IMR-90 (cell line): ENCODE results near the gene GGA3. TPM values are rescaled to one million over a fixed set of nuclear protein-coding genes. Genes with fewer than 3 reads are reported as not detected.

Experiments
- ATAC-seq: fragments of 200-7000 bp; cut with Tn5 transposase; 2 replicates; pipeline ENCODE4 v1.9.1; 2020; ENCODE audit warnings: low read depth, mild to moderate bottlenecking, moderate library complexity
- BruUV-seq: library from RNA; stranded (reverse); fragments of 400-500 nt; replicated peaks from 2 replicates; lab custom pipeline; 2021; lab: Mats Ljungman, UMichigan
- CTCF ChIA-PET: fragments of 300-600 bp; formaldehyde crosslinking; extraction: SDS; loops from one replicate; lab custom pipeline; 2021; ENCODE audit warnings: antibody characterized with exemption; lab: Yijun Ruan, JAX
- POLR2A ChIA-PET: fragments of 300-600 bp; sonication (Branson Sonifier 250); formaldehyde crosslinking; loops from one replicate; lab custom pipeline; 2022; ENCODE audit warnings: antibody characterized with exemption; ENCODE audit not compliant: unreplicated experiment; lab: Charles Lee
- DNase-seq: peaks from one replicate; pipeline ENCODE4 v3.0.0; 2013
- H2AFZ ChIP-seq: replicated peaks from 2 replicates; pipeline ENCODE3; 2013; ENCODE audit warnings: low read length, mild to moderate bottlenecking; ENCODE audit not compliant: poor library complexity
- H2AK5ac ChIP-seq: 2 replicates; pipeline ENCODE4 v1.6.1; 2013; ENCODE audit warnings: low read depth, low read length, inconsistent platforms
- H2AK9ac ChIP-seq: replicated peaks from 2 replicates; pipeline ENCODE3; 2013; ENCODE audit warnings: mild to moderate bottlenecking, low read depth, low read length, moderate library complexity; ENCODE audit not compliant: poor library complexity
- H2BK120ac ChIP-seq: 2 replicates; pipeline ENCODE4 v1.6.1; 2013; ENCODE audit warnings: low read depth, low read length, inconsistent platforms
- H2BK15ac ChIP-seq: 3 replicates; pipeline ENCODE4 v1.6.1; 2013; ENCODE audit warnings: low read depth, low read length, inconsistent platforms
- H2BK20ac ChIP-seq: 2 replicates; pipeline ENCODE4 v1.6.1; 2013; ENCODE audit warnings: low read depth, mild to moderate bottlenecking, inconsistent platforms, low read length, moderate library complexity
- H2BK5ac ChIP-seq: 2 replicates; pipeline ENCODE4 v1.6.1; 2013; ENCODE audit warnings: mild to moderate bottlenecking, low read depth, low read length, inconsistent platforms; ENCODE audit not compliant: poor library complexity, severe bottlenecking
- H3K14ac ChIP-seq: replicated peaks from 2 replicates; pipeline ENCODE4 v1.6.1; 2013; ENCODE audit warnings: low read depth, low read length, inconsistent platforms
- H3K18ac ChIP-seq: 2 replicates; pipeline ENCODE4 v1.6.1; 2013; ENCODE audit warnings: low read depth, low read length, control low read depth
- H3K23ac ChIP-seq: 2 replicates; pipeline ENCODE4 v1.6.1; 2013; ENCODE audit warnings: low read depth, low read length, inconsistent platforms
- H3K27ac ChIP-seq: 2 replicates; pipeline ENCODE4 v1.5.1; 2013; ENCODE audit warnings: mild to moderate bottlenecking, control low read depth, low read length; ENCODE audit not compliant: insufficient read depth
- H3K27me3 ChIP-seq: 2 replicates; pipeline ENCODE4 v1.6.1; 2013; ENCODE audit warnings: low read length; ENCODE audit not compliant: control insufficient read depth, insufficient read depth
- H3K36me3 ChIP-seq: 2 replicates; pipeline ENCODE4 v1.6.1; 2013; ENCODE audit warnings: low read length, mixed read lengths; ENCODE audit not compliant: control insufficient read depth, insufficient read depth
- H3K4ac ChIP-seq: 2 replicates; pipeline ENCODE4 v1.6.1; 2013; ENCODE audit warnings: low read depth, low read length, inconsistent platforms
- H3K4me1 ChIP-seq: 2 replicates; pipeline ENCODE4 v1.6.1; 2013; ENCODE audit warnings: low read length, mixed read lengths; ENCODE audit not compliant: control insufficient read depth, insufficient read depth
- H3K4me2 ChIP-seq: 2 replicates; pipeline ENCODE4 v1.6.1; 2013; ENCODE audit warnings: low read depth, mild to moderate bottlenecking, control low read depth, low read length, moderate library complexity
- H3K4me3 ChIP-seq: 2 replicates; pipeline ENCODE4 v1.5.1; 2013; ENCODE audit warnings: low read depth, mild to moderate bottlenecking, control low read depth, low read length, moderate library complexity; ENCODE audit not compliant: insufficient read depth
- H3K56ac ChIP-seq: 2 replicates; pipeline ENCODE4 v1.6.1; 2013; ENCODE audit warnings: low read length, inconsistent platforms; ENCODE audit not compliant: insufficient read depth; ENCODE audit errors: extremely low read depth
- H3K79me1 ChIP-seq, 2 experiments: 2 replicates each; pipeline ENCODE4 v1.6.1; 2013; ENCODE audit warnings: low read length in 2 of 2, inconsistent platforms in 1 of 2, low read depth in 1 of 2
- H3K9ac ChIP-seq: 2 replicates; pipeline ENCODE4 v1.6.1; 2013; ENCODE audit warnings: low read depth, low read length, control low read depth
- H3K9me1 ChIP-seq: 2 replicates; pipeline ENCODE4 v1.6.1; 2013; ENCODE audit warnings: low read length, inconsistent platforms; ENCODE audit not compliant: insufficient read depth
- H3K9me3 ChIP-seq: 2 replicates; pipeline ENCODE4 v1.6.1; 2013; ENCODE audit warnings: low read length; ENCODE audit not compliant: control insufficient read depth, insufficient read depth
- H4K20me1 ChIP-seq: 2 replicates; pipeline ENCODE4 v1.6.1; 2013; ENCODE audit warnings: low read length, inconsistent platforms; ENCODE audit not compliant: insufficient read depth
- H4K5ac ChIP-seq: 2 replicates; pipeline ENCODE4 v1.6.1; 2013; ENCODE audit warnings: mild to moderate bottlenecking, low read depth, low read length, control low read depth
- H4K8ac ChIP-seq, 2 experiments: 2 replicates each; pipeline ENCODE4 v1.6.1; 2013; ENCODE audit warnings: low read depth in 2 of 2, low read length in 2 of 2, control low read depth in 1 of 2, inconsistent platforms in 1 of 2
- H4K91ac ChIP-seq: 2 replicates; pipeline ENCODE4 v1.6.1; 2013; ENCODE audit warnings: low read depth, low read length, inconsistent platforms; ENCODE audit not compliant: insufficient read depth
- CHD1 ChIP-seq: IDR thresholded peaks from 2 replicates; pipeline ENCODE4 v1.6.1; 2012; ENCODE audit warnings: low read depth, low read length, improper control_type of control experiment
- ELK1 ChIP-seq: fragments of 150-350 bp; IDR thresholded peaks from 2 replicates; pipeline ENCODE4 v1.6.1; 2016; ENCODE audit warnings: low read depth, mild to moderate bottlenecking, low read length, moderate library complexity, borderline replicate concordance
- FOS ChIP-seq: fragments of 150-350 bp; IDR thresholded peaks from 2 replicates; pipeline ENCODE4 v1.6.1; 2016; ENCODE audit warnings: low read depth, low read length
- MAFK ChIP-seq: IDR thresholded peaks from 2 replicates; pipeline ENCODE4 v1.6.1; 2012; ENCODE audit warnings: low read depth, low read length, improper control_type of control experiment
- MXI1 ChIP-seq: IDR thresholded peaks from 2 replicates; pipeline ENCODE4 v1.6.1; 2012; ENCODE audit warnings: low read depth, mild to moderate bottlenecking, low read length, moderate library complexity, borderline replicate concordance
- NFE2L2 ChIP-seq: fragments of 150-350 bp; IDR thresholded peaks from 2 replicates; pipeline ENCODE4 v1.6.1; 2016; ENCODE audit warnings: low read depth, mild to moderate bottlenecking, low read length
- POLR2A ChIP-seq: IDR thresholded peaks from 2 replicates; pipeline ENCODE4 v1.6.1; 2012; ENCODE audit warnings: mild to moderate bottlenecking, low read depth, low read length
- RFX5 ChIP-seq: IDR thresholded peaks from 2 replicates; pipeline ENCODE4 v1.8.0; 2012; ENCODE audit warnings: low read depth, mild to moderate bottlenecking, low read length, moderate library complexity
- SMC3 ChIP-seq: fragments of 150-350 bp; IDR thresholded peaks from 2 replicates; pipeline ENCODE4 v1.6.1; 2016; ENCODE audit warnings: low read depth, mild to moderate bottlenecking, antibody characterized with exemption, low read length, moderate library complexity
- USF2 ChIP-seq: fragments of 150-350 bp; IDR thresholded peaks from 2 replicates; pipeline ENCODE4 v1.6.1; 2017; ENCODE audit warnings: mild to moderate bottlenecking, antibody characterized with exemption, low read length, low read depth
- WGBS, 2 experiments: methylation state at CpG; one replicate each; pipeline versions ENCODE4 v1.1.5 to v1.1.7; 2013; ENCODE audit warnings: missing lambda C conversion rate in 2 of 2; ENCODE audit not compliant: insufficient read length in 1 of 2; ENCODE audit errors: extremely low coverage in 2 of 2; 5-methylcytosine and 5-hydroxymethylcytosine counted together
- dilution Hi-C: fragments of 300-500 bp; cut with HindIII; formaldehyde crosslinking; loops from one replicate; pipeline ENCODE4 v1.14.3; 2018; ENCODE audit warnings: low sequenced_read_pairs; ENCODE audit not compliant: unreplicated experiment
- in situ Hi-C: fragments of 300-500 bp; cut with MboI; formaldehyde crosslinking; loops from 3 replicates; pipeline ENCODE4 v1.14.3; 2019; ENCODE audit warnings: low sequenced_read_pairs, inconsistent platforms, mixed read lengths
- intact Hi-C: fragments of 100-400 bp; cut with micrococcal nuclease; formaldehyde crosslinking; loops from 2 replicates; pipeline ENCODE4 v1.10.0; 2022
- polyA plus RNA-seq, 3 experiments: library from polyadenylated mRNA; depleted of rRNA; stranded (reverse); fragments of >200 nt; gene quantifications; 2 replicates each; pipeline ENCODE4 v1.2.3, GENCODE V29; 2012; ENCODE audit warnings: low replicate concordance in 1 of 3
- total RNA-seq: library from RNA; depleted of rRNA; stranded (reverse); fragments of >200 nt; gene quantifications from 2 replicates; pipeline ENCODE4 v1.2.3, GENCODE V29; 2012

GGA3 gene
- total and polyA plus RNA-seq, 2 of the 4 experiments (the other 2 are of a cell fraction) = 15.1 to 35.2 TPM

- Histone ChIP-seq H3K9ac (no peak overlapping the region), H3K27ac (no peak overlapping the region), H2AK9ac (no peak overlapping the region), H2AFZ (no peak overlapping the region), H3K14ac (no peak overlapping the region), H3K79me1 (peaks cover under 1 to 10% of the 10 kb centered on the region in 2 experiments; a peak in 2 of 4 replicates), H3K56ac (no peak overlapping the region), H2BK20ac (no peak overlapping the region), H3K9me3 (no peaks in the 10 kb centered on the region), H3K36me3 (peaks cover 68% of the 10 kb centered on the region), H3K4ac (no peak overlapping the region), H4K5ac (no peak overlapping the region), H4K8ac (no peak overlapping the region), H3K18ac (no peak overlapping the region), H2BK15ac (no peak overlapping the region), H2BK120ac (no peak overlapping the region), H2BK5ac (no peak overlapping the region), H3K4me2 (no peak overlapping the region), H3K4me1 (no peaks in the 10 kb centered on the region), H3K9me1 (no peaks in the 10 kb centered on the region), H4K91ac (no peak overlapping the region), H4K20me1 (no peaks in the 10 kb centered on the region), H3K27me3 (no peaks in the 10 kb centered on the region), H3K23ac (no peak overlapping the region), H3K4me3 (no peak overlapping the region), H2AK5ac (no peak overlapping the region)
- dilution Hi-C loops (no loop called here), in situ Hi-C loops (no loop called here), intact Hi-C loops (no loop called here)
- ChIA-PET POLR2A (no interaction called here), CTCF (interaction anchor here (1.3 kb wide), 1 partner anchor 8 kb away, joined by 5 read pairs; no protein-coding TSS in a partner anchor)
- WGBS, 2 experiments = 100% methylated on average over 7 of the region's 13 CpGs; no CpG with 5 or more reads in 1 of the 2 experiments
- BruUV-seq = no TSS peak
- no peak for ATAC-seq
- DNase-seq = no peak
- TF ChIP-seq SMC3 (no peak), MXI1 (no peak), CHD1 (no peak), NFE2L2 (no peak), POLR2A (no peak), FOS (no peak), MAFK (no peak), USF2 (no peak), ELK1 (no peak), RFX5 (no peak)
Measured at GRCh38 chr17:75232786-75233185, 28.6 kb downstream of the GGA3 start.
